H1 (cell line): ENCODE measurements around the gene IGFBP4. TPM values are rescaled to one million over a fixed set of nuclear protein-coding genes. Genes with fewer than 3 reads are reported as not detected.

Source experiments
- CTCF ChIA-PET: fragments of 300-600 bp; sonication (Branson Sonifier 250); formaldehyde crosslinking; loops from one replicate; lab custom pipeline; 2021; ENCODE audit not compliant: partially characterized antibody; lab: Charles Lee
- POLR2A ChIA-PET: fragments of 300-600 bp; sonication (Branson Sonifier 250); formaldehyde crosslinking; loops from one replicate; lab custom pipeline; 2021; ENCODE audit warnings: inconsistent platforms; ENCODE audit not compliant: partially characterized antibody; lab: Charles Lee
- DNase-seq, 2 experiments: peaks; one replicate each; pipeline versions ENCODE4 v3.0.0 to v3.0.0-alpha.2; 2010 to 2022; ENCODE audit warnings: low spot score in 2 of 2, low read depth in 1 of 2, mixed read lengths in 1 of 2
- FAIRE-seq: peaks from 2 replicates; lab custom pipeline; 2011; peaks lifted over from hg19 to GRCh38; lab: Jason Lieb, UNC
- H2AFZ ChIP-seq: 2 replicates; pipeline ENCODE4 v1.8.1; 2012; ENCODE audit warnings: low read length, inconsistent platforms
- H2AK5ac ChIP-seq: 2 replicates; pipeline ENCODE4 v1.6.1; 2013; ENCODE audit warnings: low read depth, low read length
- H2BK120ac ChIP-seq: replicated peaks from 2 replicates; pipeline ENCODE3; 2013; ENCODE audit warnings: low read depth, low read length, inconsistent platforms
- H2BK12ac ChIP-seq: 2 replicates; pipeline ENCODE4 v1.6.1; 2013; ENCODE audit warnings: low read depth, low read length
- H2BK15ac ChIP-seq: 2 replicates; pipeline ENCODE4 v1.6.1; 2013; ENCODE audit warnings: low read length
- H2BK20ac ChIP-seq: 2 replicates; pipeline ENCODE4 v1.6.1; 2013; ENCODE audit warnings: low read length
- H2BK5ac ChIP-seq: 2 replicates; pipeline ENCODE4 v1.6.1; 2013; ENCODE audit warnings: low read depth, low read length
- H3K14ac ChIP-seq: 2 replicates; pipeline ENCODE4 v1.6.1; 2013; ENCODE audit warnings: inconsistent platforms; ENCODE audit not compliant: insufficient read length
- H3K18ac ChIP-seq: 2 replicates; pipeline ENCODE4 v1.6.1; 2013; ENCODE audit warnings: low read length; ENCODE audit errors: extremely low read depth
- H3K23ac ChIP-seq: 2 replicates; pipeline ENCODE4 v1.6.1; 2013; ENCODE audit warnings: inconsistent platforms; ENCODE audit not compliant: insufficient read length
- H3K23me2 ChIP-seq: 2 replicates; pipeline ENCODE4 v1.6.1; 2013; ENCODE audit warnings: low read depth, low read length
- H3K27ac ChIP-seq: 2 replicates; pipeline ENCODE4 v1.6.1; 2011; ENCODE audit warnings: low read depth, low read length, inconsistent platforms
- H3K27me3 ChIP-seq, 4 experiments: replicated peaks in 1 of 4; 1 replicate in 1 of 4; 2 replicates in 3 of 4; pipeline versions ENCODE4 v1.6.1 to v1.8.1; 2011 to 2013; ENCODE audit warnings: low read length in 3 of 4, mild to moderate bottlenecking in 3 of 4, inconsistent platforms in 2 of 4, mixed read lengths in 2 of 4, moderate library complexity in 1 of 4; ENCODE audit not compliant: control insufficient read depth in 3 of 4, insufficient read depth in 3 of 4; ENCODE audit errors: extremely low read depth in 1 of 4
- H3K36me3 ChIP-seq, 4 experiments: 2 replicates each; pipeline versions ENCODE4 v1.6.1 to v1.8.1; 2011 to 2013; ENCODE audit warnings: mild to moderate bottlenecking in 4 of 4, low read length in 3 of 4, moderate library complexity in 2 of 4, control low read depth in 1 of 4, inconsistent platforms in 1 of 4; ENCODE audit not compliant: insufficient read depth in 4 of 4, control insufficient read depth in 2 of 4
- H3K4ac ChIP-seq: replicated peaks from 2 replicates; pipeline ENCODE3; 2013; ENCODE audit warnings: low read length, low read depth, mixed read lengths, inconsistent platforms; ENCODE audit not compliant: insufficient read length
- H3K4me1 ChIP-seq, 4 experiments: replicated peaks in 1 of 4; 1 replicate in 1 of 4; 2 replicates in 3 of 4; pipeline versions ENCODE4 v1.6.1 to v1.8.1; 2011 to 2013; ENCODE audit warnings: low read length in 3 of 4, inconsistent platforms in 2 of 4, mixed read lengths in 1 of 4; ENCODE audit not compliant: insufficient read depth in 4 of 4, control insufficient read depth in 3 of 4
- H3K4me2 ChIP-seq, 2 experiments: 2 replicates each; pipeline versions ENCODE4 v1.6.1 to v1.8.1; 2011 to 2013; ENCODE audit warnings: low read depth in 2 of 2, low read length in 2 of 2, control low read depth in 1 of 2, inconsistent platforms in 1 of 2, mild to moderate bottlenecking in 1 of 2; ENCODE audit not compliant: insufficient read depth in 1 of 2
- H3K4me3 ChIP-seq, 4 experiments: fragments of 200-600, 300-600 bp in 1 of 4; sonication (generic), shearing (Covaris generic), sonication (Bioruptor Twin) in 1 of 4; 2 replicates each; pipeline versions ENCODE4 v1.5.1 to v1.8.1; 2011 to 2016; ENCODE audit warnings: low read length in 4 of 4, low read depth in 3 of 4, control low read depth in 2 of 4, inconsistent platforms in 2 of 4, mild to moderate bottlenecking in 2 of 4, mixed read lengths in 1 of 4, moderate library complexity in 1 of 4; ENCODE audit not compliant: insufficient read depth in 2 of 4; ENCODE audit errors: extremely low read depth in 1 of 4
- H3K56ac ChIP-seq: replicated peaks from 2 replicates; pipeline ENCODE3; 2013; ENCODE audit warnings: low read depth, mild to moderate bottlenecking, mixed read lengths, low read length, inconsistent platforms; ENCODE audit not compliant: insufficient read length
- H3K79me1 ChIP-seq: 2 replicates; pipeline ENCODE4 v1.6.1; 2013; ENCODE audit warnings: low read depth, low read length, control low read depth
- H3K79me2 ChIP-seq, 2 experiments: 2 replicates each; pipeline versions ENCODE4 v1.6.1 to v1.8.1; 2012 to 2013; ENCODE audit warnings: low read length in 2 of 2, mild to moderate bottlenecking in 2 of 2, inconsistent platforms in 1 of 2; ENCODE audit not compliant: insufficient read depth in 2 of 2, control insufficient read depth in 1 of 2
- H3K9ac ChIP-seq, 4 experiments: replicated peaks in 1 of 4; 1 replicate in 1 of 4; 2 replicates in 3 of 4; pipeline versions ENCODE4 v1.6.1 to v1.8.1; 2011 to 2013; ENCODE audit warnings: low read depth in 3 of 4, low read length in 3 of 4, control low read depth in 2 of 4, mild to moderate bottlenecking in 2 of 4, moderate library complexity in 2 of 4, inconsistent platforms in 1 of 4; ENCODE audit errors: extremely low read depth in 1 of 4
- H3K9me3 ChIP-seq, 2 experiments: 2 replicates each; pipeline versions ENCODE4 v1.6.1 to v1.8.1; 2012 to 2013; ENCODE audit warnings: mild to moderate bottlenecking in 2 of 2, moderate library complexity in 2 of 2, control low read depth in 1 of 2, inconsistent platforms in 1 of 2, low read depth in 1 of 2, low read length in 1 of 2, mixed read lengths in 1 of 2; ENCODE audit not compliant: insufficient read depth in 2 of 2
- H4K20me1 ChIP-seq, 2 experiments: replicated peaks in 1 of 2; 2 replicates each; pipeline versions ENCODE3 to v1.8.1; 2011 to 2013; ENCODE audit warnings: inconsistent platforms in 2 of 2, low read length in 2 of 2, mild to moderate bottlenecking in 1 of 2; ENCODE audit not compliant: insufficient read depth in 2 of 2, control insufficient read depth in 1 of 2
- H4K5ac ChIP-seq: 2 replicates; pipeline ENCODE4 v1.6.1; 2013; ENCODE audit warnings: low read length, low read depth, mixed read lengths, inconsistent platforms; ENCODE audit not compliant: insufficient read length
- H4K8ac ChIP-seq: 2 replicates; pipeline ENCODE4 v1.8.0; 2013; ENCODE audit warnings: mild to moderate bottlenecking, moderate library complexity, low read length, inconsistent platforms; ENCODE audit not compliant: insufficient read depth; ENCODE audit errors: extremely low read depth
- H4K91ac ChIP-seq: replicated peaks from 2 replicates; pipeline ENCODE3; 2013; ENCODE audit warnings: low read length, mixed read lengths, inconsistent platforms; ENCODE audit not compliant: insufficient read length
- ASH2L ChIP-seq: fragments of 200-600, 300-600 bp; sonication (generic); IDR thresholded peaks from one replicate; pipeline ENCODE4 v1.7.1; 2017; ENCODE audit warnings: low read length
- BACH1 ChIP-seq: IDR thresholded peaks from 2 replicates; pipeline ENCODE4 v1.6.1; 2012; ENCODE audit warnings: low read length, improper control_type of control experiment
- BCL11A ChIP-seq, 2 experiments: IDR thresholded peaks; one replicate each; pipeline ENCODE4 v1.6.1; 2011; ENCODE audit warnings: low read depth in 2 of 2, low read length in 2 of 2, mild to moderate bottlenecking in 2 of 2
- HDAC2 ChIP-seq, 2 experiments: fragments of 300-600 bp in 1 of 2; sonication (generic) in 1 of 2; IDR thresholded peaks; 2 replicates each; pipeline ENCODE4 v1.6.1; 2011 to 2012; ENCODE audit warnings: low read depth in 2 of 2, low read length in 2 of 2, mild to moderate bottlenecking in 2 of 2, moderate library complexity in 2 of 2, borderline replicate concordance in 1 of 2, inconsistent platforms in 1 of 2
- JUND ChIP-seq: IDR thresholded peaks from 2 replicates; pipeline ENCODE4 v1.6.1; 2011; ENCODE audit warnings: mild to moderate bottlenecking, improper control_type of control experiment, low read length
- KDM1A ChIP-seq: fragments of 200-600, 300-600 bp; sonication (generic); IDR thresholded peaks from 2 replicates; pipeline ENCODE4 v1.7.1; 2016; ENCODE audit warnings: mild to moderate bottlenecking, low read length, borderline replicate concordance
- KDM5A ChIP-seq: fragments of 200-600 bp; IDR thresholded peaks from 2 replicates; pipeline ENCODE4 v1.7.1; 2012; ENCODE audit warnings: mild to moderate bottlenecking, low read length, inconsistent platforms, mixed read lengths
- POLR2AphosphoS5 ChIP-seq: IDR thresholded peaks from 2 replicates; pipeline ENCODE4 v1.6.1; 2011; ENCODE audit warnings: low read depth, low read length
- RXRA ChIP-seq: IDR thresholded peaks from 2 replicates; pipeline ENCODE4 v1.6.1; 2011; ENCODE audit warnings: low read depth, mild to moderate bottlenecking, low read length, moderate library complexity; ENCODE audit not compliant: insufficient read depth
- SRF ChIP-seq: IDR thresholded peaks from 2 replicates; pipeline ENCODE4 v1.6.1; 2011; ENCODE audit warnings: mild to moderate bottlenecking, low read depth, low read length, moderate library complexity
- TAF7 ChIP-seq: optimal IDR thresholded peaks from 2 replicates; pipeline ENCODE3; 2011; ENCODE audit warnings: low read depth, mild to moderate bottlenecking, inconsistent platforms, low read length, moderate library complexity, borderline replicate concordance
- TBP ChIP-seq: IDR thresholded peaks from 2 replicates; pipeline ENCODE4 v1.6.1; 2011; ENCODE audit warnings: low read depth, low read length, improper control_type of control experiment
- TCF12 ChIP-seq: IDR thresholded peaks from 2 replicates; pipeline ENCODE4 v1.6.1; 2011; ENCODE audit warnings: low read depth, mild to moderate bottlenecking, low read length
- TEAD4 ChIP-seq: IDR thresholded peaks from 2 replicates; pipeline ENCODE4 v1.6.1; 2012; ENCODE audit warnings: low read depth, low read length, inconsistent platforms, mixed read lengths
- WGBS, 2 experiments: shearing (Covaris generic) in 1 of 2; methylation state at CpG; one replicate each; pipeline versions ENCODE4 v1.1.6 to v1.1.7; 2013 to 2015; ENCODE audit warnings: low lambda C conversion rate in 2 of 2, mixed read lengths in 2 of 2, inconsistent platforms in 1 of 2, low coverage in 1 of 2, missing lambda C conversion rate in 1 of 2; ENCODE audit not compliant: insufficient replicate concordance in 2 of 2, insufficient coverage in 1 of 2, insufficient read length in 1 of 2; ENCODE audit errors: extremely low coverage in 1 of 2, missing lambda C conversion rate in 1 of 2; 5-methylcytosine and 5-hydroxymethylcytosine counted together
- polyA plus RNA-seq, 7 experiments: library from polyadenylated mRNA; depleted of rRNA in 3 of 7; stranded (reverse) in 5 of 7; unstranded in 2 of 7; fragments of >200 nt in 5 of 7; fragments of 200-250 nt in 2 of 7; gene quantifications; 1 replicate in 5 of 7; 2 replicates in 1 of 7; 4 replicates in 1 of 7; pipeline versions ENCODE4 v1.2.1 to v1.2.3, GENCODE V29; 2011 to 2013; ENCODE audit warnings: missing spikeins in 2 of 7, mixed read lengths in 2 of 7
- total RNA-seq: library from RNA; stranded (reverse); fragmentation: NEBNext Ultra II Directional; extraction: Animal tissue kit (Norgen Biotek cat#: 25700); gene quantifications from 2 replicates; pipeline ENCODE4 v1.2.1, GENCODE V29; 2021

The IGFBP4 gene
- total and polyA plus RNA-seq, 2 of the 8 experiments (the other 6 are each of a cell fraction or from before 2014, with no cell fraction given), result 85.5 to 105 TPM

- CTCF ChIA-PET, result interaction anchor here (0.6 to 34.1 kb wide), 9 partner anchors 6 to 1064 kb away, joined by 3 to 739 read pairs (median 7); partner anchors contain the start of genes IGFBP4 and KRT15
- 86% methylated on average over 2 of the region's 2 CpGs; no CpG with 5 or more reads in 1 of the 2 experiments for WGBS, 2 experiments
- no peak for FAIRE-seq
Measured at GRCh38 chr17:40454613-40454995, 11.4 kb downstream of the IGFBP4 start.

More at GRCh38 chr17:40454613-40454995, 11.4 kb downstream of the IGFBP4 start:
- Histone ChIP-seq H3K14ac (no peak overlapping the region), H3K79me2 (peaks cover 0 to 11% of the 10 kb centered on the region in 2 experiments; a peak in 3 of 4 replicates), H3K79me1 (no peaks in the 10 kb centered on the region), H3K4me3 (no peak overlapping the region), H3K4me2 (no peak overlapping the region), H3K23ac (no peak overlapping the region), H4K5ac (no peak overlapping the region), H2BK120ac (no peak overlapping the region), H2BK5ac (no peak overlapping the region), H3K4ac (no peak overlapping the region), H3K23me2 (no peaks in the 10 kb centered on the region; the same call in 1 of the 2 replicates), H4K20me1 (peaks cover 0 to 2% of the 10 kb centered on the region in 2 experiments), H3K36me3 (peaks cover 6 to 26% (median 10%) of the 10 kb centered on the region in 4 experiments; a peak in 7 of 8 replicates), H4K8ac (no peak overlapping the region), H2BK15ac (no peak overlapping the region), H2BK12ac (no peak overlapping the region), H3K18ac (no peak overlapping the region), H3K4me1 (peaks cover 0 to 10% (median 6%) of the 10 kb centered on the region in 4 experiments; a peak in 6 of 7 replicates), H3K27ac (no peak overlapping the region), H2AK5ac (no peak overlapping the region), H3K27me3 (no peaks in the 10 kb centered on the region), H3K9ac (no peak overlapping the region), H2BK20ac (no peak overlapping the region), H3K9me3 (no peaks in the 10 kb centered on the region), H4K91ac (no peak overlapping the region), H3K56ac (no peak overlapping the region), H2AFZ (no peak overlapping the region)
- no peak for DNase-seq
- no peak for TF ChIP-seq HDAC2 (IDR thresholded peaks at IDR 0.05; ENCODE audit: borderline replicate concordance in 1 of 2, low read depth in 2 of 2, low read length in 2 of 2)
- TF ChIP-seq SRF, result no peak
- TF ChIP-seq BCL11A (IDR thresholded peaks at IDR 0.05; ENCODE audit: low read depth in 2 of 2, low read length in 2 of 2), result no peak
- no peak for TF ChIP-seq POLR2AphosphoS5
- TF ChIP-seq TCF12, result no peak
- TF ChIP-seq RXRA, result no peak
- no peak for TF ChIP-seq BACH1
- no peak for TF ChIP-seq KDM5A
- no peak for TF ChIP-seq KDM1A
- TF ChIP-seq ASH2L, result no peak
- TF ChIP-seq JUND, result no peak
- TF ChIP-seq TBP, result no peak
- no peak for TF ChIP-seq TEAD4
- TF ChIP-seq TAF7, result no peak
- POLR2A ChIA-PET, result interaction anchor here (1.0 to 2.2 kb wide), 4 partner anchors 10 to 89 kb away, joined by 3 to 7 read pairs (median 5); partner anchors contain the start of gene TOP2A
